GM23248 (cell line): Measurements from ENCODE around the gene HEBP2. TPM values are rescaled to one million over a fixed set of nuclear protein-coding genes. Genes with fewer than 3 reads are reported as not detected.
"Not testable (repeated sequence)": the region's sequence is repeated elsewhere in the genome, so short reads cannot be mapped to it uniquely, and the experiment has no call there.

ENCODE experiments used
- DNase-seq: peaks from one replicate; pipeline ENCODE4 v3.0.0-alpha.2; 2015
- H2AFZ ChIP-seq: fragments of 200-600 bp; sonication (generic); 2 replicates; pipeline ENCODE4 v1.6.1; 2016; ENCODE audit warnings: antibody characterized with exemption
- H3F3A ChIP-seq: fragments of 200-600 bp; sonication (generic); 2 replicates; pipeline ENCODE4 v1.6.1; 2016; ENCODE audit warnings: mild to moderate bottlenecking, antibody characterized with exemption, mixed run types; ENCODE audit not compliant: insufficient read depth
- H3K27ac ChIP-seq: fragments of 200-600 bp; sonication (generic); 2 replicates; pipeline ENCODE4 v1.5.1; 2016; ENCODE audit warnings: mild to moderate bottlenecking
- H3K27me3 ChIP-seq: fragments of 200-600 bp; sonication (generic); replicated peaks from 2 replicates; pipeline ENCODE4 v1.6.1; 2016; ENCODE audit warnings: mild to moderate bottlenecking; ENCODE audit not compliant: insufficient read depth
- H3K36me3 ChIP-seq: fragments of 200-600 bp; sonication (generic); 2 replicates; pipeline ENCODE4 v1.6.1; 2016; ENCODE audit warnings: low read depth, mild to moderate bottlenecking
- H3K4me1 ChIP-seq: fragments of 200-600 bp; sonication (generic); 2 replicates; pipeline ENCODE4 v1.6.1; 2016; ENCODE audit warnings: mild to moderate bottlenecking; ENCODE audit not compliant: insufficient read depth
- H3K4me2 ChIP-seq: fragments of 200-600 bp; sonication (generic); one replicate; pipeline ENCODE4 v1.6.1; 2016; ENCODE audit warnings: mild to moderate bottlenecking; ENCODE audit not compliant: unreplicated experiment
- H3K4me3 ChIP-seq: fragments of 200-600 bp; sonication (generic); 2 replicates; pipeline ENCODE4 v1.5.1; 2016; ENCODE audit warnings: mild to moderate bottlenecking
- H3K79me2 ChIP-seq: fragments of 200-600 bp; sonication (generic); 2 replicates; pipeline ENCODE4 v1.6.1; 2016; ENCODE audit warnings: mild to moderate bottlenecking; ENCODE audit not compliant: insufficient read depth
- H3K9ac ChIP-seq: fragments of 200-600 bp; sonication (generic); 2 replicates; pipeline ENCODE4 v1.6.1; 2016; ENCODE audit warnings: mild to moderate bottlenecking
- H3K9me2 ChIP-seq: fragments of 200-600 bp; sonication (generic); 2 replicates; pipeline ENCODE4 v1.6.1; 2016; ENCODE audit warnings: mixed run types, mild to moderate bottlenecking, moderate library complexity; ENCODE audit not compliant: insufficient read depth
- H3K9me3 ChIP-seq: fragments of 200-600 bp; sonication (generic); one replicate; pipeline ENCODE4 v1.6.1; 2017; ENCODE audit warnings: low read depth
- H4K20me1 ChIP-seq: fragments of 200-600 bp; sonication (generic); 2 replicates; pipeline ENCODE4 v1.6.0; 2016; ENCODE audit not compliant: insufficient read depth
- EZH2 ChIP-seq: fragments of 200-600 bp; sonication (generic); IDR thresholded peaks from 2 replicates; pipeline ENCODE4 v1.6.1; 2018; ENCODE audit warnings: antibody characterized with exemption, mild to moderate bottlenecking; ENCODE audit not compliant: insufficient read depth, poor library complexity, severe bottlenecking
- EZH2phosphoT487 ChIP-seq: fragments of 200-600 bp; sonication (generic); IDR thresholded peaks from 2 replicates; pipeline ENCODE4 v1.6.1; 2018; ENCODE audit warnings: antibody characterized with exemption, moderate library complexity, mild to moderate bottlenecking, low read depth; ENCODE audit not compliant: insufficient read depth
- WGBS, 2 experiments: methylation state at CpG; one replicate each; pipeline ENCODE4 v1.1.6; 2015 to 2017; ENCODE audit warnings: low lambda C conversion rate in 2 of 2, low coverage in 1 of 2; ENCODE audit errors: missing lambda C conversion rate in 2 of 2; 5-methylcytosine and 5-hydroxymethylcytosine counted together
- in situ Hi-C: fragments of 300-500 bp; cut with MboI; formaldehyde crosslinking; loops from 2 replicates; pipeline ENCODE4 v1.15.0; 2020
- polyA plus RNA-seq: library from polyadenylated mRNA; unstranded; fragments of >200 nt; fragmentation: Nextera tagmentation; extraction: Ambion mirVana; gene quantifications from 2 replicates; pipeline ENCODE4 v1.2.1, GENCODE V29; 2016
- total RNA-seq: library from RNA; depleted of rRNA; stranded (reverse); fragments of >200 nt; shearing (Covaris generic); gene quantifications from 2 replicates; pipeline ENCODE4 v1.2.3, GENCODE V29; 2014

Gene HEBP2
- total and polyA plus RNA-seq, 2 experiments from 2014 or later, result 62.8 to 102 TPM

DNA sequence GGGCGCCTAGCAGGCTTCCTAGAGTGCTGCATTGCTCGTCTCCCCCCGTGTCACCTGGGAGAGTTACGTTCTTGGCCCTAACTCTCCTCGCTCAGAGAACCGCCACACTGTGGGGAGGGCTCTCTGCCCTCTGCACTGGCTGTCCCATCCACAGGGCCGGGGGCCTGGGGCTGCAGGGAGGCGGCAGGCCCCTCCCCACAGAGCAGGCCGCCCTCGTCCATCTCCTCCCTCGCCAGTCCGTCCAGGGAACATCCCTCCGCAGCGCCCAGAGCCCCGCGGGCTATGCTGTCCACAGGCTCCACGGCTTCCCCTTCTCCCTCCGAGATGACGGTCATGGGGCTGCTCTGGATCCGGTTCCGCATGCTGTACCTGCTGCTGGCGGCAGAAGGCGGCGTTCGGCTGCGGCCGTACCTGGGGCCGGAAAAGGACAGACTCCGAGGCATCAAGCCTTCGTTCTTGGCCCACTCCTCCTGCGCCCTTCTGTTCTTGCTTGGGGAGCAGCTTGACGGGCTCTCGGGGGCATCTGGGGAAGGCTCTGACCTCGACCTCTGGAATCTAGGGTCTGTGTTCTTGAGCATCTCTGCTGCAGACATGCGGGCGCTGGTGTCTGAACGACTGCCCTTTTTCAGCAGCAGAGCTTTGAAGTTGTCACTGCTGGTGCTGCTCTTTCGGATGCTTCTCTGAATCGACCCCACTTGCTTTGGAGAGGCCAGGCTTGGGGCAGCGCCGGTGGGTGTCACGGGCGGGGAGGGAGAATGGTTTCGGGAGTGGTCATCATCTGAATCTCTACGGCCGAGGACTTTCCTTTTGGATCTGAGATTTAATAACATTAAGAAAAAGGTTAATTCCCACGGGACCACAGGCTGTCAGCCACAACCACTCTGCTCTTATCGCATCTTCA, 20.2 kb downstream of the HEBP2 start:
- in situ Hi-C loops, result no loop called here

DNA sequence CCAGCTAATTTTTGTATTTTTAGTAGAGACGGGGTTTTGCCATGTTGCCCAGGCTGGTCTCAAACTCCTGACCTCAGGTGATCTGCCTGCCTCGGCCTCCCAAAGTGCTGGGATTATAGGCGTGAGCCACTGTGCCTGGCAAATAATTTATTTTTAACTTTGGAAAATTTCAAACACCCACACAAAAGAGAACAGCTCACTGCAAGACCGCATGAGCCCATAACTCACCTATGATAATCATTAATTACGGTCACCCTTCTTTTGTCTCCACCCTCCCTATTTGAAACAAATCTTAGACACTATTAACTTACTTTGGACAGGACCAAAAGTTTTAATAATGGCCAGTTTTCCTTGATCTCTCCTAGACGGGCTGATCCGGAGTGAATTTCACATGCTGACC, 21.2 kb downstream of the HEBP2 start:
- not testable (repeated sequence) for H3K27me3 ChIP-seq, DNase-seq, H3K36me3 ChIP-seq, H3K4me2 ChIP-seq, H3K79me2 ChIP-seq, H3K9ac ChIP-seq, H3F3A ChIP-seq, H3K9me2 ChIP-seq, H3K4me1 ChIP-seq, H3K4me3 ChIP-seq, H2AFZ ChIP-seq, H3K9me3 ChIP-seq, H4K20me1 ChIP-seq, H3K27ac ChIP-seq
- 93 to 96% methylated on average over 7 of the region's 7 CpGs for WGBS, 2 experiments
- in situ Hi-C loops, result loop anchor here (25.0 kb wide), 1 partner anchor 337 kb away; the partner anchor contains the start of gene CCDC28A

More for the DNA sequence above, 20.2 kb downstream of the HEBP2 start:
- Histone ChIP-seq H3F3A (no peaks in the 10 kb centered on the region), H2AFZ (no peak overlapping the region), H4K20me1 (no peaks in the 10 kb centered on the region), H3K27ac (no peak overlapping the region), H3K27me3 (no peaks in the 10 kb centered on the region), H3K4me1 (no peaks in the 10 kb centered on the region), H3K9me3 (no peaks in the 10 kb centered on the region), H3K9ac (no peak overlapping the region), H3K4me3 (no peak overlapping the region), H3K4me2 (no peak overlapping the region), H3K79me2 (no peaks in the 10 kb centered on the region), H3K9me2 (no peaks in the 10 kb centered on the region), H3K36me3 (no peaks in the 10 kb centered on the region)
- WGBS, 2 experiments, result 94 to 95% methylated on average over 47 to 48 of the region's 48 CpGs
- no peak for TF ChIP-seq EZH2phosphoT487
- TF ChIP-seq EZH2, result no peak
- no peak for DNase-seq

DNA sequence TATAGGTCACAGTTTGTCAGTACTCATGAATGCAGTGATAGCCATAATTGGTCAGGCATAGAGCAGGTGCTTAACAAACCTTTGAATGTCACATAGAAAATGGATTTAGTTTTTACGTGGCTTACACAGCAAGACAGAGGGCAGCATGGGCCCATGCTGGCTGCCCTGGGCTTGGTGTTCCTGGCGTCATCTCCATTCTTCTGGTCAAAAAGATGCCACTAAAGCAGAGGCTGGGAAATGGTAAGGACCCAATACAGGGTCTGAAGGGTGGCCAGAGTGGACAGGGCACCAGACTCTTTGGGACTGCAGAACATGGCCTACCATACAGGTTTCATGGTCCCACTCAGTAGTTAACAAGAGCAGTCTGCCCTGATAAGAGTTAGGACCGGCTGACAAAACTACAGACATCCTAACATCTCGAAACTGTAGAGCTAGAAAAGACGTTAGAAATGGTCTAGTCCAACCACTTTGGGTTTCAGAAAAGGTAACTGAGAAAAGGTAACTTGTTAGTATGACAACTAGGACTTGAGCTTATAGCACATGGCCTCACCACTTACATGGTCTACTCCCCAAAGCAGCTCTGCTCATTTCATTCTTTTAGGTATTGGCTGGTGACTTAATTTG, 22.6 kb downstream of the HEBP2 start:
- Histone ChIP-seq H3K4me1 (no peaks in the 10 kb centered on the region), H3K27ac (no peak overlapping the region), H3K9me3 (no peaks in the 10 kb centered on the region), H2AFZ (no peak overlapping the region), H3K9me2 (no peaks in the 10 kb centered on the region), H3K9ac (no peak overlapping the region), H3F3A (no peaks in the 10 kb centered on the region), H3K79me2 (no peaks in the 10 kb centered on the region), H4K20me1 (no peaks in the 10 kb centered on the region), H3K4me3 (no peak overlapping the region), H3K36me3 (no peaks in the 10 kb centered on the region), H3K4me2 (no peak overlapping the region), H3K27me3 (no peaks in the 10 kb centered on the region)
- no peak for DNase-seq
- no peak for TF ChIP-seq EZH2phosphoT487
- TF ChIP-seq EZH2, result no peak
- 92 to 94% methylated on average over 5 of the region's 5 CpGs for WGBS, 2 experiments
- in situ Hi-C loops, result loop anchor here (25.0 kb wide), 1 partner anchor 336 kb away; the partner anchor contains the start of gene CCDC28A

DNA sequence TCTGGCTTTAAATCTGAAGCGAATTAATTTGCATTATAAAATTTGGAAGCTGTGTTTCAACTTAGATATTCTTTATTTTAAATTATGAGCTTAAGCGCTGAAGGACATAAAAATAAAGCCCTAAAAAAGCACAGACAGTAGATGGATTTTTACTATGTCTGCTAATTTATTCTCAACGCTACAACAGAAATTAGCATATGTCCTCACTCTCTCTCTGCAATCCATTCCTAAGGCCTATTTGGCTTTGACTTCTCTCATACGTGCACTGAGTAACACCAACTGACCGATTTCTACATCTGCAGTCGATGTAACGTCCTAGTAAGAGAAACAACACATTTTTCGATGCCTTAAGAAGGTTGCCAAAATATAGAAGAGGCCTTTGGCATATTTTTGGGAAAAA, 23.7 kb downstream of the HEBP2 start:
- in situ Hi-C loops, result loop anchor here (25.0 kb wide), 1 partner anchor 335 kb away; the partner anchor contains the start of gene CCDC28A
- no peaks in the 10 kb centered on the region for H3K79me2 ChIP-seq
- 82 to 87% methylated on average over 8 of the region's 8 CpGs for WGBS, 2 experiments
- H3K9me2 ChIP-seq, result no peaks in the 10 kb centered on the region
- H3F3A ChIP-seq, result no peaks in the 10 kb centered on the region
- H3K27me3 ChIP-seq, result no peaks in the 10 kb centered on the region
- no peak overlapping the region for H2AFZ ChIP-seq
- no peaks in the 10 kb centered on the region for H3K4me1 ChIP-seq
- no peak overlapping the region for H3K9ac ChIP-seq
- H3K4me2 ChIP-seq, result no peak overlapping the region
- H4K20me1 ChIP-seq, result no peaks in the 10 kb centered on the region
- H3K4me3 ChIP-seq, result no peak overlapping the region
- no peak for TF ChIP-seq EZH2
- TF ChIP-seq EZH2phosphoT487, result no peak
- DNase-seq, result no peak
- no peaks in the 10 kb centered on the region for H3K9me3 ChIP-seq
- no peaks in the 10 kb centered on the region for H3K36me3 ChIP-seq
- H3K27ac ChIP-seq, result no peak overlapping the region
